Pons (tissue), 1 donor: ENCODE data around the gene C8A.

Experiments used
- DNase-seq: peaks from one replicate; pipeline ENCODE4 v3.0.0-alpha.2; 2016; ENCODE audit warnings: low spot score

C8A gene

GRCh38 chr1:56966698-56966999 lies 112.1 kb downstream of the C8A start:
- no peak for DNase-seq

DNA sequence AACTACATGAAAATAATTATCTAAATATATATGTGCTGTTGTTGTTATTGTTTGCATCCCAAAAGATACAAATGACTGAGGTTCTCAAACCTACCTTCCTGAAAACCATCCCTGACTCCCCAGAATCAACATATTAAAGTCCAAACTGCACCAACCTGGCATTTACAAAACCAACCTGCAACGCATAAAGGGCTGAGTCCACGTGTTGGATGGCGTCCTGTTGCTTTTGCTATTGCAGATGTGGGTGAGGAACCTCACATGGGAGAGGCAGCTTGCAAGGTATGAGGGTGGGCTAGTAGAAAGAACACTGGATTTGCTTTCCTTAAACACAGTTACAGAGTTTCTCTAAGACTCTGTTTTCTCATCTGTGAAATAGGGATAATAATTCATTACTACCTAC lies 112.8 kb downstream of the C8A start:
- no peak for DNase-seq
